Erythroblast (primary cell): ENCODE results near the gene AGFG2.

ENCODE experiments used
- GATA1 ChIP-seq: IDR thresholded peaks from 2 replicates; pipeline ENCODE4 v1.6.1; 2011; ENCODE audit warnings: low read depth, mild to moderate bottlenecking, control low read depth, low read length, moderate library complexity
- POLR2A ChIP-seq: IDR thresholded peaks from 2 replicates; pipeline ENCODE4 v1.6.1; 2011; ENCODE audit warnings: mild to moderate bottlenecking, low read length

DNA sequence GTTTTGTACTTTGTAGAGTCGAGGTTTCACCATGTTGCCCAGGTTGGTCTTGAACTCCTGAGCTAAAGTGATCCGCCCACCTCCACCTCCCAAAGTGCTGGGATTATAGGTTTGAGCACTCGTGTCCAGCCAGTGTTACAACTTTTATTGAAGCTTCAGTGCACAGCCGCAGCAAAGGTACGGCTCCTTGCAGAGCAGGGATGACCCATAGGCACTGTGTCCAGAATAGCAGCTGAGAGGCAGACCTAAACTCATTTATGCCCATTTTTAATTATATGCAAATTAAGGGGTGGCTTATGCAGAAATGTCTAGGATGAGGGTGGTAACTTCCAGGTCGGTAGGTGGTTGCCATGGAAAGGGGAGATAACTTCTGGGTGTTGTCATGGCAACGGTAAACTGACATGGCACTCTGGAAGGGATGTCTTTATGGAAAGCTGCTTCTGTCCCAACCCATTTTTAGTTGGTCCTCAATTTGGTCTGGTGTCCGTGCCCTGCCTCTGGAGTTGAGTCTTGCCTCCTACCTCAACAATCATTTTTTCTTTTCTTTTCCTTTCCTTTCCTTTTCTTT lies 32.6 kb upstream of the AGFG2 start:
- no peak for TF ChIP-seq POLR2A
- no peak for TF ChIP-seq GATA1
